GM23338 (cell line): ENCODE data around the gene TGDS.

Experiments used
- CREB1 ChIP-seq: fragments of 250-450 bp; sonication (Bioruptor Pico); IDR thresholded peaks from 2 replicates; pipeline ENCODE4 v1.5.0; 2020; ENCODE audit warnings: low read depth, mild to moderate bottlenecking, moderate library complexity
- CTCF ChIP-seq, 2 experiments: fragments of 200-600 bp in 1 of 2; sonication (generic) in 1 of 2; conservative IDR thresholded peaks; 2 replicates each; pipeline versions ENCODE4 v1.5.1 to v1.6.1; 2016 to 2017; ENCODE audit warnings: antibody characterized with exemption in 2 of 2, low read depth in 2 of 2, mild to moderate bottlenecking in 2 of 2, moderate library complexity in 1 of 2
- ETS1 ChIP-seq: IDR thresholded peaks from 2 replicates; pipeline ENCODE4 v1.6.1; 2016; ENCODE audit warnings: antibody characterized with exemption
- EZH2 ChIP-seq: fragments of 200-600 bp; sonication (generic); IDR thresholded peaks from one replicate; pipeline ENCODE4 v1.8.0; 2017; ENCODE audit warnings: antibody characterized with exemption, mild to moderate bottlenecking, low read depth; ENCODE audit not compliant: unreplicated experiment
- EZH2phosphoT487 ChIP-seq: fragments of 200-600 bp; sonication (generic); IDR thresholded peaks from one replicate; pipeline ENCODE4 v1.8.1; 2018; ENCODE audit warnings: antibody characterized with exemption; ENCODE audit not compliant: unreplicated experiment
- JUNB ChIP-seq: IDR thresholded peaks from one replicate; pipeline ENCODE4 v1.6.1; 2016; ENCODE audit warnings: antibody characterized with exemption; ENCODE audit not compliant: unreplicated experiment
- POLR2AphosphoS5 ChIP-seq: IDR thresholded peaks from 2 replicates; pipeline ENCODE4 v1.6.1; 2016; ENCODE audit warnings: antibody characterized with exemption, low read depth
- REST ChIP-seq: IDR thresholded peaks from one replicate; pipeline ENCODE4 v1.6.1; 2018; ENCODE audit warnings: antibody characterized with exemption; ENCODE audit not compliant: unreplicated experiment
- STAT1 ChIP-seq: IDR thresholded peaks from one replicate; pipeline ENCODE4 v1.6.1; 2016; ENCODE audit warnings: antibody characterized with exemption; ENCODE audit not compliant: unreplicated experiment

GRCh38 chr13:94588541-94588940 lies 7.4 kb downstream of the TGDS start:
- TF ChIP-seq EZH2 (no peak), CTCF (conservative IDR thresholded peaks at IDR 0.05; ENCODE audit: low read depth in 2 of 2) (no peak), POLR2AphosphoS5 (no peak), CREB1 (no peak), REST (no peak), EZH2phosphoT487 (no peak), JUNB (no peak), ETS1 (no peak), STAT1 (no peak)
